ENCODE measurements around the gene DDX50. TPM values are rescaled to one million over a fixed set of nuclear protein-coding genes. Genes with fewer than 3 reads are reported as not detected.
"Not testable (repeated sequence)": the region's sequence is repeated elsewhere in the genome, so short reads cannot be mapped to it uniquely, and the experiment has no call there.

The DDX50 gene
- polyA plus RNA-seq, 12 donors = 44.5 to 62.9 (median 49.1) TPM; not detected in 1

DNA sequence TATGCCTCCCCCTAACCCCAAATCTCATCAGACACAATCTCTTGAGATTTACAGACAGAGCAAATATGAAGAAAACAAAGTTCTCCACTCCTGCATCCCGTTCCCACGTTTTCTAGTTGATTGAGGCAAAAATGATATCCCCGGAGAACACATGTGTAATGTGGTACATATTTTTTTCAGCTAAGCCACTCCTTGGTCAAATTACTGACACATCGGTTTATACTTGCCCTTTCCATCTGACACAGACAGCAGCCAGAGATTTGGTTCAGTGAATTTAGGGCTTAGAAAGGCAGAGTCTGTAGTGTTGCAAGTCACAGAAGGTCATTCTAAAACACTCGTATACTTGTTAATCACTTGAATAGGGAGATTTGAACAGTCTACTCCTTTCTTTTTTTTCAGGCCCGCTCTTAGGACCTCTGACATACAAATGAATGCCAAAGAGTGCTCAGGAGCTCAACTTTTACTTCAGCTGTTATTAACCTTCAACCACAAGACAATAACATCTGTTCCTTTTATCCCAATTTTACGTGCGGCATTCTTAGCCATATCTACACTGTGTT lies 1.8 kb upstream of the DDX50 start:
- DNase-seq = no peak

DNA sequence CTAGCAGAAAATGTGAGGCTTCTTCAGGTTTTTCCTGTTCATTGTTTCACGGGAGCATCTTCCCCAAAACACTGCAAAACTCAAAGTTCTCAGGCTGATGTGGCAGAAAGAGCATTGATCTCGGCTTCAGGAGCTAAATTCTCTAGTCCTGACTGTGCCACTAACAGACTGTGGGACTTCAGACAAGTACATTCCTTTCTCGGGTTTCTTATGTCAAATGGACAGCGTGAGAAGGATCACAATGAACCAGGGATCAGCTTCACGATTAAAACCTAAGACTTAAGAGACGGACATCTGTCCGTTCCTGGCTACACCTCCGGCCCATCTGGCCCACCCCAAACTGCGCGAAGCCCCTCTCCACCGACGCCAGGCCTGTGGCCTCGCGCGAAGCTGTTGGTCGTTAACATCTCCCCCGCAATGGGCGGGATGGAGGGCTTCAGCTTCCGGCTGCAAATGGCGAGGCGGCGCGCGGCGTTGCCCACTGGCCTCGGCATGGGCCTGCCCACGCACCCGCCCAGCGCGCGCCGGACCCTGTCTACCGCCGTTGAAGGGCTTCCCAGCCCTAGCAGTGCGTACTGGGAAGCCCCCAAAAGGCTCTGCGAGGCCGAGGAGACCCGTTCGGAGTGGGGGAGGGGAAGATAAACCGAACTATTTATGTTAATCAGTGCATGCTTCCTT lies 549 bp upstream of the DDX50 start:
- no peak for DNase-seq

DNA sequence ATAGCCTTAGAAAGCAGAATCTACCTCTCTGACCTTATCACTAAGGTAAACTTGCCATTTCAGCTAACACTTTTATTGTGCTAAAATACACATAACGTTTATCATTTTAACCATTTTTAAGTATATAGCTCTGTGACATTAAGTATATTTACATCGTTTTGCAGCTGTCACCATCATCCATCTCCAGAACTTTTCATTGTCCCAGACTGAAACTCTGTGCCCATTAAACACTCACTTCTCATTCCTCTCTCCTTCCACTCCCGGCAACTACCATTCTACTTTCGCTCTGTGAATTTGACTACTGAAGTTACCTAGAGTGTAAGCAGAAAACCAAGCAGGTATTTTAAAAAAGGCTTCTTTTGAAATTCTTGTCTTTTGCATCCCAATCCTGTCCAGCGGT lies 1.3 kb downstream of the DDX50 start:
- no peak for DNase-seq

DNA sequence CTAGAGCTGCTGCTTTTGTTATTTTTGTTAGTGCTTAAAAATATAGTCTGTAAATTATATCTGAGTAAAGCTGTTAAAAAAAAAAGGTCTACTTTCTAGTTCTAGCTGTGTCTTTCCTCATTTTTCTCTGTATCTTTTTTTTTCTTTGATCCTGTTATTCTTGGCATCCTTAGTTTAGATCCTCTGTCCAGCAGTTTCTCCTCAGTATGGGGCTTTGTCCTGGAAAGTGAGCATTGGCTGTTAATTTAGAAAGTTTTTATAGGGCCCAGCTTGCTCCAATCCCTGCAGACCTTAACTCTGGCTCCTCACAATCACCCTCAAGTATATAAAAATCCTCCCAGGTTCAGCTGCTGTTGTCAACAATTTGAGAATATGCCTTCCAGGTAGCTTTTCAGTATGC lies 23.5 kb downstream of the DDX50 start:
- no peak for DNase-seq

DNA sequence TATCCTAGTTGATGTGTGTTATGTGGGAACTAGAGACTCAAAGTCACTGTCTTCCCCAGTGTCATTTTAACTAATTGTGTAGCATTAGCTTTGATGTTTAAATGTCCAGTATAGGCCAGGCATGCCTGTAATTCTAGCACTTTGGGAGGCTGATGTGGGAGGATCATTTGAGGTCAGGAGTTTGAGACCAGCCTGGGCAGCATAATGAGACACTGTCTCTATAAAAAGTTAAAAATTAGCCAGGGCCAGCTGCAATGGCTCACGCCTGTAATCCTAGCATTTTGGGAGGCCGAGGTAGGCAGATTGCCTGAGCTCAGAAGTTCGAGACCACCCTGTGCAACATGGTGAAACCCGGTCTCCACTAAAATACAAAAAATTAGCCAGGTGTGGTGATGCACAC lies 24.4 kb downstream of the DDX50 start:
- no peak for DNase-seq

DNA sequence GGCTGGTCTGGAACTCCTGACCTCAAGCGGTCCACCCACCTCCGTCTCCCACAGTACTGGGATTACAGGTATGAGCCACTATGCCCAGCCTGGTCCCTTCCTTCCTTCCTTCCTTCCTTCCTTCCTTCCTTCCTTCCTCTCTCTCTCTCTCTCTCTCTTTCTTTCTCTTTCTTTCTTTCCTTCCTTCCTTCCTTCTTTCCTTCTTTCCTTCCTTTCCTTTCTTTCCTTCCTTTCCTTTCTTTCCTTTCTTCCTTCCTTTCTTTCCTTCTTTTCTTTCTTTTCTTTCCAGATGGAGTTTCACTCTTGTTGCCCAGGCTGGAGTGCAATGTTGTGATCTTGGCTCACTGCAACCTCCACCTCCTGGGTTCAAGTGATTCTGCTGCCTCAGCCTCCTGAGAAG lies 28.0 kb downstream of the DDX50 start:
- not testable (repeated sequence) for DNase-seq

DNA sequence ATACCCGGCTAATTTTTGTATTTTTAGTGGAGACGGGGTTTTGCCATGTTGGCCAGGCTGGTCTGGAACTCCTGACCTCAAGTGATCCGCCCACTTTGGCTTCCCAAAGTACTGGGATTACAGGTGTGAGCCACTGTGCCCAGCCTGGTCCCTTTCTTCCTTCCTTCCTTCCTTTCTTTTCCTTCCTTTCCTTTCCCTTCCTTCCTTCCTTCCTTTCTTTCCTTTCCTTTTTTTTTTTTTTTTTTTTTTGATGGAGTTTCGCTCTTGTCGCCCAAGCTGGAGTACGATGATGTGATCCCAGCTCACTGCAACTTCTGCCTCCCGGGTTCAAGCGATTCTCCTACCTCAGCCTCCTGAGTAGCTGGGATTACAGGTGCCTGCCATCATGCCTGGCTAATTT lies 28.8 kb downstream of the DDX50 start:
- DNase-seq = not testable (repeated sequence)

DNA sequence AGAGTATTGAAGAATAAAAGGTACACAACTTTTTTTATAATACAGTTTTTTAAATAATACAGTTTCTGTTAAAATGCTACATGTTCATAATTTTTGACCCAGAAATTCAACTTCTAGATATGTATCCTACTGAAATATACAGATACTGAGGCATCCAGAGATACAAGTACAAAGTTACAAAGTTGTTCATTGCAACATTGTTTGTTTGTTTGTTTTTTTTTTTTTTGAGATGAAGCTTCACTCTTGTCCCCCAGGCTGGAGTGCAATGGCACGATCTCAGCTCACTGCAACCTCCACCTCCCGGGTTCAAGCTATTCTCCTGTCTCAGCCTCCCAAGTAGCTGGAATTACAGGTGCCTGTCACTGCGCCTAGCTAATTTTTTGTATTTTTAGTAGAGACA lies 31.7 kb downstream of the DDX50 start:
- not testable (repeated sequence) for DNase-seq

DNA sequence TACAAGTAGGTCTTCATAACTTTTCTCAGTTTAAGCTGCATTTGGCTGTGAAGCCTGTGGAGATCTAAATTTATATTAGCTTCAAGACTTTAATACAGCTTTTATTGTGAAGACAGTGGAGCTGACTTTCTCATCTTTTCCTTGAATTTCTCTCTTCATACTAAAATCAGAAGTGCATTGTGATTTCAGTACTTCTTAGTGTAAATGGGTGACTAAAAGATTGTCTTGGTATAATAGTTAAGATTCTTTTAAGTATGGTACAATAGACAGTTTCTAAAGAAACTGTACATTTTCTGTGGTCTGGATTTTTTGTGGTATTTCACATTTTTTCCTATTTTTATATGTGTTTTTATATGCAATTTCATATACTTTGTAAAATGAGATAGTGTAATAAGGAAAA lies 33.9 kb downstream of the DDX50 start:
- DNase-seq = no peak

DNA sequence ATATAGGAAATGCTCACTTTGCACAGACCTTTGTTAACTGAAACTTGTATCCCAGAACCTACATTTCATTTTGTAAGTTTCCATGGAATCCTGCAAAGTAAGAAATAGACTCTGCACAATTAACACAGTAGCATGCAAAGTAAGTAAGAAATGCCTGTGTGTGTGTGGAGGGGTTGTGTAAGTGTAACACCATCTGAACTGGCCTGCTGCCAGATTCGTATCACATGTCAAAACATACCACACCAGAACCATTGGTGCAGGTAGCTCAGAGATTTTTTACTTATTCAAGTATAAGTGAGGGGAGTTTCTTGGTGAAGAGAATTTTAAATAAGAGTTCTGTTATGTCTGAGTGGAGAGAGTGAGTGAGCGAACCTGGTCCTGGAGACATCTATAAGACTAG lies 37.0 kb downstream of the DDX50 start:
- no peak for DNase-seq

DNA sequence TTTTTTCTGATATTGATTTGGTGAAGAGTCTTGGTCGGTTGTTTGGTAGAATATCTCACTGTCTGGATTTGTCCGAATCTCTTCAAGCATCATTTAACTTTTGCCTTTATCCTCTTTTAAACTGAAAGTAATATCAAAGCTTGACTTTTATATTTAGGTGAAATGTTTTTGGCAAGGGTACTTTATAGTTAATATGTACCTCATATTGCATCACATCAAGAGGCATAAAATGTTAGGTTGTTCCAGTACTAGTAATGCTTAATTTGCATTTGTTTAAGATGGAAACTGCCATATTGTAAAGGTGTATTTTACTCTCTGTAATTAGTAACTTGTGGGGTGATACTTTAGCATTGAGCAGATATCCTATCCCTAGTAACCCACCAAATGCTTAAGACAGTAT lies 37.8 kb downstream of the DDX50 start:
- no peak for DNase-seq

DNA sequence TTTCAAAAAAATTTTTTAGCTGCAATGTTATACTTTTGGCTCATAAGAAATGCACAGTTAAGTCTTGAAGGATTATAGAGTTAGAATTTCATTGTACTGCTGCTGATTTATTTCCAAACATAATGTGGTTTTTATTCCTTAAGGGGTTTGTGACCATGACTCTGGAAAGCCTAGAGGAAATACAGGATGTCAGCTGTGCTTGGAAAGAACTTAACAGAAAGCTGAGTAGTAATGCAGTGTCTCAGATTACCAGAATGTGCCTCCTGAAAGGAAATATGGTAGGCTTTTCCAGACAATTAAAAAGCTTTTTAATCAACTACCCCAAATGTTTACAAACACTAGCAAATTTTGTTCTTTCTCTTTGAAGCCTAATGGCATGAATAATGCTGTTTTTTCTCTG lies 39.8 kb downstream of the DDX50 start:
- DNase-seq = not testable (repeated sequence)

DNA sequence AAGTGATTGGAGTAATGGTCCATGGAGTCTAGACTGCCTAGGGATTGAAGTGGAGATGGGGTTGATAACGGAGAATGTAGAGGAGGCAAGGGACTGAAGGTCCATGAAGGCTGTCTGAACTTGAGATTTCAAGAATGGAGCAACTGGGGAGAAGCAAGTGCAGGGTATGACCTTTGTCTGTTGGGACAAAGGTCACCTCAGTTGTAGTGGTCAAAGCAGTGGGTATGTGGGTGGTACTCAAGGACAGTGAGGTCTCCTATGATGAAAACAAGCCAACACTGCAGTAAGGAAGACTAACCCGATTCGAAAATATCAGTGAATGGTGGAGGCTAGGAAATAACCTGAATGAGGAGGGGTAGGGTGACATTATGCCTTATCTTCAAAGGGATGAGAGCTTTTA lies 49.5 kb downstream of the DDX50 start:
- DNase-seq = no peak

DNA sequence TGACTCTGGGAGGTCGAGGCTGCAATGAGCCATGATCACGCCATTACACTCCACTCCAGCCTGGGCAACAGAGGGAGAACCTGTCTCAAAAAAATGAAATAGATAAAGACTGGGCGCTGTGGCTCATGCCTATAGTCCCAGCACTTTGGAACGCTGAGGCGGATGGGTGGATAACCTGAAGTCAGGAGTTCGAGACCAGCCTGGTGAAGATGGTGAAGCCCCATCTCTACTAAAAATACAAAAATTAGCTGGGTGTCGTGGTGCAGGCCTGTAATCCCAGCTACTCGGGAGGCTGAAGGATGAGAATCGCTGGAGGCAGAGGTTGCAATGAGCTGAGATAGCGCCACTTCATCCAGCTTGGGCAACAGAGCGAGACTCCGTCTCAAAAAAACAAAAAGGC lies 53.8 kb downstream of the DDX50 start:
- no peak for DNase-seq

DNA sequence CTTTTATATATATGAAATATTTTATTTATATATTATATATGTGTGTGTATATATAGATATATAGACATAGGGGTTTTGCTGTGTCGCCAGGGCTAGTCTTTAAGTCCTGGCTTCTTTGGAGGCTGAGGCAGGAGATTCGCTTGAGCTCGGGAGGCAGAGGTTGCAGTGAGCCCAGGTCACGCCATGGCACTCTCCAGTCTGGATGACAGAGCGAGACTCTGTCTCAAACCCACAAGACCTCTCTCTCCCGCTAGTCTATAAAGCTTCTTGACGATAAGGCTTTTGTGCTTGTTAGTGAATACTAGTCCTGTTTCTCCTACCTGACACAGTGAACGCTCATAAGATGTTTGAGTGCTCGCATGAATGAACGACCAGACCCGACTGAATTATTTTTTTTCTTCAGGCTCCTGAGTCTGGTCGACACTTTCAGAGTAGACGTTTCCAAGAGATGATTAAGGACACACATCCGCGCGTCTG lies 54.3 kb downstream of the DDX50 start:
- DNase-seq = no peak

DNA sequence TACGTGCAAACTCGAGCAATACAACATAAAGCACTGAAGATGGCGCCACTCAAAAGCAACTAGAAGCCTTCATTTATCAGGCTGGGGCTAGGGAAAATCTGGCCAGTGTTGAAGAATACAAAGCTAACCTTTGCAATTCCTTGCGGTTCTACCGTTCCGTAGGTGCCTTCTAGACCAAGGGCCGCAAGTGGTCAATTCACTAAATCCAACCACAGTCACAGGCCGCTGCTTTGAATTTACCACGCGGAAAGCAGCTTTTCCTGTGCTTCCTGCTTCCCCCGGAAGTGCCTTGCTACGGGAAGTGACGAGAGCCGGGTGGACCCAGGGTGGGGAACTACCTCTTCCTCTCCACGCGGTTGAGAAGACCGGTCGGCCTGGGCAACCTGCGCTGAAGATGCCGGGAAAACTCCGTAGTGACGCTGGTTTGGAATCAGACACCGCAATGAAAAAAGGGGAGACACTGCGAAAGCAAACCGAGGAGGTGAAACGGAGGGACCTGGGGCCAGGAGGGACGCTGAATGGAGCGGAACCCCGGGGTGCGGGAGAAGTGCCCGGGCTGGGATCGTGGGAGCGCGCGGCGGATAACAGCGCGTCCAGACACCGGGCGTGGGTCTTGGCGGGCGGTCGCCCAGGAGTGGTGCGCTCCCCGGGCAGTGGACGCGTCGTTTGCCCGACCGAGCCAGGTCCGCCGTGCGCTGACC lies 54.9 kb downstream of the DDX50 start, which contains the start of gene DDX21:
DDX21 (plus strand) TSS at position 339 of the 701 bp plus-strand sequence; CDS start at position 395, 56 bp downstream.
- peak; percentile 94 for DNase-seq

DNA sequence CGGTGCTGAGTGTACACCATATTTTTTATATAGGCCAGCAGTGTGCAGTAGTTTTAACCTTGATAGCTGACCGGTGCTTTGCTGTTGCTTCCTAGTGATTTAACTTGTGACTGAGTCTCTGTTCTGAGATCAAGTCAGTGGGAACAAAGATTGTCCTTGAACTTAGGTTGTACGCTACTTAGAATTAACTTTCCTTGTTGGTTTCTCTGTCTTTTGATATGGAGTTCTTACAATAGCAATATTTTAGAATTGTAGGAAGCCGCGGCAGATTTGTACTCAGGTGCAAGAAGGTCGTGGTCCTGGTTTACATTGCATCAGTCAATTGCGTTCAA lies 56.1 kb downstream of the DDX50 start:
- no peak for DNase-seq

DNA sequence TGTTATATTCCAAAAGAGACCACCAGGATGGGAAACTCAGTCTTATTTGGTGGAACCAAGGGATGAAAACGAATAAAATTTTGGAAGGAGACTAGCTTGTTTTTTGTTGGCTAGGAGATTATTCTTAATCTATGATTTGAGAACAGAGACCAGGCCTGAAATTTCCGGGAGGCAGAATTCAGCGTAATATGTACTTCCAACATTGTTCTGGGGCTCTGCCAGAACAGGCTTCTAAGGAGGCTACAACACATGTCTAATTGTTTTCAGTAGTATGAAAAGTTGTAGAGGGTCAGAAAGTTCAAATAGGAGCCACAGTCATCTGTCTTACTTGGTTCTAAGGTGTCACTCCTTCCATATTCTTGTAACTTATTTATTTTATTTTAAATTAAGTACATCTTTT lies 56.5 kb downstream of the DDX50 start:
- DNase-seq = no peak

DNA sequence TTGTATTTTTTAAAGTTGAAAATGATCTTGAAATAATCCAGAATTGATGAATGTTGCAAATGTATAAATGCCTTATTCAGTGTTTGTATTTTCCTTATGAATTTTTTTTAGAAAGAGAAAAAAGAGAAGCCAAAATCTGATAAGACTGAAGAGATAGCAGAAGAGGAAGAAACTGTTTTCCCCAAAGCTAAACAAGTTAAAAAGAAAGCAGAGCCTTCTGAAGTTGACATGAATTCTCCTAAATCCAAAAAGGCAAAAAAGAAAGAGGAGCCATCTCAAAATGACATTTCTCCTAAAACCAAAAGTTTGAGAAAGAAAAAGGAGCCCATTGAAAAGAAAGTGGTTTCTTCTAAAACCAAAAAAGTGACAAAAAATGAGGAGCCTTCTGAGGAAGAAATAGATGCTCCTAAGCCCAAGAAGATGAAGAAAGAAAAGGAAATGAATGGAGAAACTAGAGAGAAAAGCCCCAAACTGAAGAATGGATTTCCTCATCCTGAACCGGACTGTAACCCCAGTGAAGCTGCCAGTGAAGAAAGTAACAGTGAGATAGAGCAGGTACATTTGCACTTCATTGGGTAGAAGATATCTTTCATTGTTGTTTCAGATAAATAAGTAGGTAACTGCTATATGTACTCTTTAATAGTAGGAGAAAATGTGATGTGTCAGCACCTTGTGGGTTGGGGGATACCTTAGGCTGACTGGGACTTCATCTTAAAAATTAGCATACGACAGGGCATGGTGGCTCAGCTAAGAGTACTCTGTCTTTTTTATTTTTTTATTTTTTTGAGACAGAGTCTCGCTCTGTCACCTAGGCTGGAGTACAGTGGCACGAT lies 58.8 kb downstream of the DDX50 start:
- no peak for DNase-seq

DNA sequence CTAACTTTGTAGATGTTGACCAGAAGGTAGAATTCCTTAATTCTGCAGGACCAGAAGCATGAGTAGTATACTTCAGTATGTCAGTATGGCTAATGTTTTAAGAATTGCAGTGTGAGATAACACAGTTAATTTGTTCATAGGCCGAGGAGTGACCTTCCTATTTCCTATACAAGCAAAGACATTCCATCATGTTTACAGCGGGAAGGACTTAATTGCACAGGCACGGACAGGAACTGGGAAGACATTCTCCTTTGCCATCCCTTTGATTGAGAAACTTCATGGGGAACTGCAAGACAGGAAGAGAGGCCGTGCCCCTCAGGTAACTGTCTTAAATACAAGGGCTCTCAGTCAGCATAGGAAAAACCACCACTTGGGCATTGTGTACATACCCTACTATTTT lies 62.0 kb downstream of the DDX50 start:
- DNase-seq = no peak

DNA sequence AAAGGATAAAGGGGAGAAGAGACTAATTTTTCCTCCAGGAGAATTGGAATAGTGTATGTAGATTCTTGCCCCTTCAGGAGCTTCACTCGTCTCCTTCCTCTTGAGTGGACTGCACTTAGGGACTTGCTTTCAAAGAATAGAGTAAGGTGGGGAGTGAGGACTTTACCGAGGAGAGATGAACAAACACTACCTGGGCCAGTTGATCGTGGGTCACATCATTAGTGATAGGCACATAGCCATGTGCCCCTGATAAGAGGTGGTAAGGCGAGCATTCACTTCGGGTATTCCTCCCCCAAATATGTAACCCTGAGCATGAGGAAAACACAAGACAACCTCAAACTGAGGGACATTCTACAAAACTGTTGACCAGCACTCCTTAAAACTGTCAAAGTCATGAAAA lies 72.9 kb downstream of the DDX50 start:
- DNase-seq = no peak

DNA sequence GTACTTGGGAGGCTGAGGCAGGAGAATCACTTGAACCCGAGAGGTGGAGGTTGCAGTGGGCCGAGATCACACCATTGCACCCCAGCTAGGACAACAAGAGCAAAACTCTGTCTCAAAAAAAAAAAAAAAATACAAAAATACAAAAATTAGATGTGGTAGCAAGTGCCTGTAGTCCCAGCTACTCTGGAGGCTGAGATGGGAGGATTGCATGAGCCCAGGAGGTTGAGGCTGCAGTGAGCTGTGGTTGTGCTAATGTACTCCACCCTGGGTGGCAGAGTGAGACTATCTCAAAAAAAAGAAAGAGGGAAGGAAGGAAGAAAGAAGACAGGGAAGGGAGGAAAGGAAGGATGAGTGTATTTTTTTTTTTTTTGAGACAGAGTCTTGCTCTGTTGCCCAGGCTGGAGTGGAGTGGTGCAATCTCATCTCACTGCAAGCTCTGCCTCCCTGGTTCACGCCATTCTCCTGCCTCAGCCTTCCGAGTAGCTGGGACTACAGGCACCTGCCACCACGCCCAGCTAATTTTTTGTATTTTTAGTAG lies 74.9 kb downstream of the DDX50 start:
- DNase-seq = not testable (repeated sequence)
